Measurements from ENCODE around the gene NLGN1. TPM values are rescaled to one million over a fixed set of nuclear protein-coding genes. Genes with fewer than 3 reads are reported as not detected.

NLGN1 gene
- polyA plus RNA-seq, 2 of the 4 experiments (the other 2 are of a cell fraction): not detected

DNA sequence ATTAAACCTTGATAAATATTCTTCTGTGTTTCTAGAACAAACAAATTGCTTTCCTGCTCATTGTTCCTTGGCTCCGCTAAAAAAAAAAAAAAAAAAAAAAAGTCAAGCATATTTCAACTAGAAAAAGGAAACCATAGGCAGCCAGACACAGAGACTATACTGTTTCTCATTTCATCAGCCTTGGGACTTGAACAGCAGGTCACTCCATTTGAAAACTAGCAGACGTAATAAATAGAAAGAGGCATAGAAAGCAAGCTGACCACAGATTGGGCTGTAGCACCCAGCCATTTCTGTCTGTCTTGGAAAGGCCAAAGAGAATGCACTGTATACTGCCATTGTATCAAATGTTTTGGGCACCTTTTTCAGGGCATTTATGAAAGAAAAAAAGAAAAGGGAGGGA, 697.1 kb downstream of the NLGN1 start:
- 89% methylated on average over 2 of the region's 2 CpGs for WGBS (ENCODE audit: missing lambda C conversion rate)
- Histone ChIP-seq H3K4me2 (no peak overlapping the region), H3K4me1 (no peaks in the 10 kb centered on the region), H3K27ac (no peak overlapping the region), H3K4me3 (no peak overlapping the region), H3K9me3 (no peaks in the 10 kb centered on the region)
- no peak for TF ChIP-seq RAD21 (conservative IDR thresholded peaks at IDR 0.05 in 1 of 2, IDR thresholded peaks at IDR 0.05 in 1 of 2)
- no peak for TF ChIP-seq POLR2AphosphoS2 (conservative IDR thresholded peaks at IDR 0.05; ENCODE audit: low read length)
- TF ChIP-seq HEYL (CRISPR knock-in tag; IDR thresholded peaks at IDR 0.05): no peak
- no peak for TF ChIP-seq JUNB (IDR thresholded peaks at IDR 0.05)
- no peak for TF ChIP-seq CHD4 (IDR thresholded peaks at IDR 0.05; ENCODE audit: borderline replicate concordance)
- no peak for TF ChIP-seq TFCP2L1 (CRISPR knock-in tag; IDR thresholded peaks at IDR 0.05)
- TF ChIP-seq, protein P1, sequence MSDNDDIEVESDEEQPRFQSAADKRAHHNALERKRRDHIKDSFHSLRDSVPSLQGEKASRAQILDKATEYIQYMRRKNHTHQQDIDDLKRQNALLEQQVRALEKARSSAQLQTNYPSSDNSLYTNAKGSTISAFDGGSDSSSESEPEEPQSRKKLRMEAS (IDR thresholded peaks at IDR 0.05): no peak
- no peak for TF ChIP-seq FOSB (CRISPR knock-in tag; IDR thresholded peaks at IDR 0.05)
- no peak for TF ChIP-seq CBX2 (IDR thresholded peaks at IDR 0.05; ENCODE audit: borderline replicate concordance, low read depth)
- ATAC-seq: no peak
- ChIA-PET CTCF (no interaction called here), POLR2A (no interaction called here)
- FAIRE-seq: no peak
- no peak for DNase-seq (ENCODE audit: low read depth in 1 of 2, low spot score in 1 of 2)

DNA sequence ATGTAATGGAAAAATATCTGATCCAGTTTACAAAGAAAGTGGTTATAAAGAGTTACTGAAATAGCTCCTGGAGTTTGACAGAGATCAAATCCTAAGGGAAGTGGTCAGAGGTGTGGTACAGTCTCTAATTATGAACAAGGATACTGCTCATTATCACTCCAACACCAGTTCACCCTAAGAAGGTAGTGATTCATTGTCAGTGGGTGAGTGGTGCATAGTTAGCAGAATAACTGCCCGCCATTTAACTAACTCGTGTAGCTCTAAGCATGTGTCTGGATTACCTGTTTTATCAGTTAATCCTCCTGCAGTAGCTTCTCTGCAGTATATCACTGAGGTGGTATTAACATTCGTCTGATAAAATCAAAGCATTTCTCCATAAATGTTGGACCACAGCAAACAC, 700.1 kb downstream of the NLGN1 start:
- WGBS (ENCODE audit: missing lambda C conversion rate): 69% methylated on average over 3 of the region's 3 CpGs
- Histone ChIP-seq H3K4me1 (no peaks in the 10 kb centered on the region), H3K4me3 (no peak overlapping the region), H3K9me3 (no peaks in the 10 kb centered on the region), H3K27ac (no peak overlapping the region), H3K4me2 (no peak overlapping the region)
- DNase-seq (ENCODE audit: low read depth in 1 of 2, low spot score in 1 of 2) (no peak), ATAC-seq (no peak), FAIRE-seq (no peak)
- CTCF ChIA-PET: interaction anchor here (0.6 kb wide), 1 partner anchor 26 kb away, joined by 4 read pairs; no protein-coding TSS in a partner anchor
- no peak for TF ChIP-seq HOXB5 (CRISPR knock-in tag; IDR thresholded peaks at IDR 0.05)
- POLR2A ChIA-PET: no interaction called here

DNA sequence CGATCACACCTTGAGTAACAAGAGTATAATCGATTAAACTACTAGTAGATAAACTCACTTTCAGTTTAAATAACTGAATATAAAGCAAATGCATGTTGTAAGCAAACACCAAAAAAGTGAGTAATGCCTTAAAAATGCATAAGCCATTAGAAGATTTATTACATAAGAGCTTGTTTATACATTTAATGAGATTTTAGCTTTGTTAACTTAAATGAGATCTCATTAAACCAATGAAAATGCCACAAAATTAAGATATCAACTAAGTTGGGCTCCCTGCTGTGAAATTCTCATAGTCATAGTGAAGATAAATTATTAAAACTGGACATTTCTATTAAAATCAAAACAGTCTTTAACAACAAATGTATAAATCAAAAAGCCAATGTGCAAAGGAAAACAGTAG, 701.2 kb downstream of the NLGN1 start:
- FAIRE-seq (no peak), DNase-seq (ENCODE audit: low read depth in 1 of 2, low spot score in 1 of 2) (no peak), ATAC-seq (no peak)
- 17% methylated on average over 2 of the region's 2 CpGs for WGBS (ENCODE audit: missing lambda C conversion rate)
- no peak overlapping the region for H3K27ac ChIP-seq
- TF ChIP-seq CHD2 (IDR thresholded peaks at IDR 0.05; ENCODE audit: low read length, partially characterized antibody): no peak
- TF ChIP-seq HDAC2 (IDR thresholded peaks at IDR 0.05): no peak
- no peak for TF ChIP-seq RNF2 (IDR thresholded peaks at IDR 0.05; ENCODE audit: borderline replicate concordance, low read depth)
- TF ChIP-seq EP300 (IDR thresholded peaks at IDR 0.05): no peak
- no peak for TF ChIP-seq HOXB13 (CRISPR knock-in tag; IDR thresholded peaks at IDR 0.05; ENCODE audit: low read depth)
- TF ChIP-seq ZNF302 (CRISPR knock-in tag; IDR thresholded peaks at IDR 0.05): no peak
- no peak for TF ChIP-seq SMC3 (IDR thresholded peaks at IDR 0.05)
- TF ChIP-seq EHMT2 (IDR thresholded peaks at IDR 0.05; ENCODE audit: low read depth): no peak
- no peak for TF ChIP-seq HOXB5 (CRISPR knock-in tag; IDR thresholded peaks at IDR 0.05)
- no peak for TF ChIP-seq SREBF2 (IDR thresholded peaks at IDR 0.05)
- TF ChIP-seq BHLHE40 (IDR thresholded peaks at IDR 0.05; ENCODE audit: low read depth, low read length): no peak
- TF ChIP-seq RFX5 (IDR thresholded peaks at IDR 0.05): no peak
- no peaks in the 10 kb centered on the region for H3K4me1 ChIP-seq
- CTCF ChIA-PET: no interaction called here
- H3K4me2 ChIP-seq: no peak overlapping the region
- POLR2A ChIA-PET: no interaction called here
- no peak overlapping the region for H3K4me3 ChIP-seq
- no peaks in the 10 kb centered on the region for H3K9me3 ChIP-seq

DNA sequence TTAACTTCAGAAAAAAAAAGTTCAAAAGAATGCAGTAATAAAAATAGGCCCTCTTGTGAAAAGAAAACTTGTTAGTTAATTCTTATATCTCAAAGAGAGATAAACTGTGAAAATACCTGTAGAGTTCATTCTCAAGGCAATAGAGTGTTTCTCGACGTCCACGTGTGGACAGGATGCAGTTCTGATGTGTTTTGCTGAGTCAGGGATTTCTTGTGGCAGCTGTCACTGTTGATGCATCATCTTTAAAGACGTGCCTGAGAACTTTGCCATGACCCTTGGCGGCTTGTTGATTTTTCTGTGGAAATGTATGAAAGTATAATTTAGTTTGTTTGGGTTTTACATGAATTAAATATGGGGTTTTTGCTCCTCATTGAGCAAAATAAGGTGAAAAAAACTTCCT, 702.2 kb downstream of the NLGN1 start:
- TF ChIP-seq HOXB5 (CRISPR knock-in tag; IDR thresholded peaks at IDR 0.05) (no peak), MAFK (IDR thresholded peaks at IDR 0.05; ENCODE audit: partially characterized antibody) (peak; percentile 92)
- POLR2A ChIA-PET: no interaction called here
- Histone ChIP-seq H3K4me2 (no peak overlapping the region), H3K9me3 (no peaks in the 10 kb centered on the region), H3K27ac (no peak overlapping the region), H3K4me3 (no peak overlapping the region), H3K4me1 (no peaks in the 10 kb centered on the region)
- CTCF ChIA-PET: no interaction called here
- DNase-seq (ENCODE audit: low read depth in 1 of 2, low spot score in 1 of 2) (no peak), FAIRE-seq (no peak), ATAC-seq (no peak)
- WGBS (ENCODE audit: missing lambda C conversion rate): 59% methylated on average over 5 of the region's 5 CpGs
